KMS-11 (cell line): ENCODE data around the gene WWC1.
A peak's percentile ranks its signal among the peaks of the same experiment; 100 is the strongest.

ENCODE experiments used
- H2AFZ ChIP-seq: fragments of 200-600 bp; sonication (generic); 2 replicates; pipeline ENCODE4 v1.6.1; 2016; ENCODE audit warnings: antibody characterized with exemption, mixed run types, low read depth
- H3K27ac ChIP-seq: fragments of 200-600 bp; sonication (generic); 2 replicates; pipeline ENCODE4 v1.6.1; 2016; ENCODE audit warnings: mild to moderate bottlenecking, mixed run types
- H3K27me3 ChIP-seq: fragments of 200-600 bp; sonication (generic); 2 replicates; pipeline ENCODE4 v1.6.1; 2017; ENCODE audit warnings: mild to moderate bottlenecking, low read depth, mixed run types, moderate library complexity; ENCODE audit not compliant: insufficient read depth
- H3K36me3 ChIP-seq: fragments of 200-600 bp; sonication (generic); 2 replicates; pipeline ENCODE4 v1.6.1; 2017; ENCODE audit warnings: mild to moderate bottlenecking, mixed run types; ENCODE audit not compliant: insufficient read depth
- H3K4me1 ChIP-seq: fragments of 200-600 bp; sonication (generic); 2 replicates; pipeline ENCODE4 v1.6.1; 2016; ENCODE audit warnings: mild to moderate bottlenecking, low read depth, mixed run types; ENCODE audit not compliant: poor library complexity, severe bottlenecking
- H3K4me2 ChIP-seq: fragments of 200-600 bp; sonication (generic); 2 replicates; pipeline ENCODE4 v1.7.0; 2016; ENCODE audit warnings: mild to moderate bottlenecking, mixed run types
- H3K4me3 ChIP-seq: fragments of 200-600 bp; sonication (generic); IDR thresholded peaks from 2 replicates; pipeline ENCODE4 v1.6.1; 2017; ENCODE audit warnings: low read depth, low read length, mixed read lengths; ENCODE audit not compliant: insufficient read depth
- H3K79me2 ChIP-seq: fragments of 200-600 bp; sonication (generic); 2 replicates; pipeline ENCODE4 v1.6.1; 2016; ENCODE audit warnings: low read depth, mixed run types; ENCODE audit not compliant: insufficient read depth
- H3K9ac ChIP-seq: fragments of 200-600 bp; sonication (generic); 2 replicates; pipeline ENCODE4 v1.6.1; 2016; ENCODE audit warnings: mild to moderate bottlenecking, mixed run types
- H4K20me1 ChIP-seq: fragments of 200-600 bp; sonication (generic); 2 replicates; pipeline ENCODE4 v1.6.1; 2016; ENCODE audit warnings: mild to moderate bottlenecking, mixed run types; ENCODE audit not compliant: insufficient read depth
- TF ChIP-seq, protein P1 (sequence below): fragments of 200-600 bp; sonication (generic); conservative IDR thresholded peaks from 2 replicates; pipeline ENCODE4 v1.6.1; 2017; ENCODE audit warnings: low read depth, mild to moderate bottlenecking, antibody characterized with exemption, low read length, moderate library complexity, mixed read lengths

Gene WWC1

DNA sequence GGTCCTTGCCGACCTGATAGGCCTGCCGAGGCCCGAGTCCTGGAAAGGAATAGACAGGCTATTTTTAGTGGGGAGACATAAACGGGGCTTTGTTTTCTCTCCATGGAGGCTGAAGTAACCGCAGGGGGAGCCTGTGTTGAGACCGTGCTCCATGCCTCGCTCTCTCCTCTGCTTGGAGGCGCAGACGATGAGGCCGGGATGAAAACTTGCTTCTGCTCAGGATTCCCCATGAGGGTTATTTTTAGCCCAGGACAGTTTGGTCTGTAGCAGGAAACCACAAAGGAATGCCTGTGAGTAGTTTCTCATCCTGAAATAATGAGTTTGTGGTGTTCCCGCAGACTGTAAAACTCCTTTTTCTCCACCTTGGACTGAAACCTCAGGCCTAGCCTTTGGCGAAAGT lies 112.9 kb downstream of the WWC1 start:
- Histone ChIP-seq H2AFZ (no peak overlapping the region), H3K27ac (no peak overlapping the region), H3K27me3 (no peaks in the 10 kb centered on the region), H4K20me1 (no peaks in the 10 kb centered on the region), H3K36me3 (no peaks in the 10 kb centered on the region), H3K79me2 (no peaks in the 10 kb centered on the region), H3K4me3 (no peak overlapping the region), H3K9ac (no peak overlapping the region), H3K4me2 (no peak overlapping the region), H3K4me1 (peaks cover 8% of the 10 kb centered on the region)
- TF ChIP-seq, protein P1, sequence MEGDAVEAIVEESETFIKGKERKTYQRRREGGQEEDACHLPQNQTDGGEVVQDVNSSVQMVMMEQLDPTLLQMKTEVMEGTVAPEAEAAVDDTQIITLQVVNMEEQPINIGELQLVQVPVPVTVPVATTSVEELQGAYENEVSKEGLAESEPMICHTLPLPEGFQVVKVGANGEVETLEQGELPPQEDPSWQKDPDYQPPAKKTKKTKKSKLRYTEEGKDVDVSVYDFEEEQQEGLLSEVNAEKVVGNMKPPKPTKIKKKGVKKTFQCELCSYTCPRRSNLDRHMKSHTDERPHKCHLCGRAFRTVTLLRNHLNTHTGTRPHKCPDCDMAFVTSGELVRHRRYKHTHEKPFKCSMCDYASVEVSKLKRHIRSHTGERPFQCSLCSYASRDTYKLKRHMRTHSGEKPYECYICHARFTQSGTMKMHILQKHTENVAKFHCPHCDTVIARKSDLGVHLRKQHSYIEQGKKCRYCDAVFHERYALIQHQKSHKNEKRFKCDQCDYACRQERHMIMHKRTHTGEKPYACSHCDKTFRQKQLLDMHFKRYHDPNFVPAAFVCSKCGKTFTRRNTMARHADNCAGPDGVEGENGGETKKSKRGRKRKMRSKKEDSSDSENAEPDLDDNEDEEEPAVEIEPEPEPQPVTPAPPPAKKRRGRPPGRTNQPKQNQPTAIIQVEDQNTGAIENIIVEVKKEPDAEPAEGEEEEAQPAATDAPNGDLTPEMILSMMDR, result no peak

DNA sequence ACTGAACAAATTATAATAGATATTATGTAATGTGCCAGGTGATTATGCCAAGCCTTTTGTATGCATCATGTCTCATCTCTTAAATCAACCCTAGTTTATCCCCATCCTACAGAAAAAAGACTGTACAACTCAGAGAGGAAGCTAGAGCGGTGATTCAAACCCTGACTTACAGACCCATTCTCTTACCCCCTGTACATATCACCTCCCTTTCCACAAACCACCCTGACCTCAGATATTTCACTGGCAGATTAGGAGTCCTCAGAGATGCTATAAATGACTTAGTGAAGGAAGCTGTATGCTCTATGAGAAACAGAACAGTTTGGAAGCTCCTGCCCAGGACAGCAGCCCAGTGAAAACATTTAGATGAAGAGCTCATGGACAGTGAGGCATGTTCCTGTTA lies 115.8 kb downstream of the WWC1 start:
- Histone ChIP-seq H3K27me3 (no peaks in the 10 kb centered on the region), H3K4me2 (no peak overlapping the region), H3K79me2 (no peaks in the 10 kb centered on the region), H4K20me1 (no peaks in the 10 kb centered on the region), H2AFZ (no peak overlapping the region), H3K27ac (no peak overlapping the region), H3K9ac (no peak overlapping the region), H3K4me3 (no peak overlapping the region), H3K4me1 (peaks cover 21% of the 10 kb centered on the region), H3K36me3 (no peaks in the 10 kb centered on the region)
- TF ChIP-seq, protein P1, result no peak

DNA sequence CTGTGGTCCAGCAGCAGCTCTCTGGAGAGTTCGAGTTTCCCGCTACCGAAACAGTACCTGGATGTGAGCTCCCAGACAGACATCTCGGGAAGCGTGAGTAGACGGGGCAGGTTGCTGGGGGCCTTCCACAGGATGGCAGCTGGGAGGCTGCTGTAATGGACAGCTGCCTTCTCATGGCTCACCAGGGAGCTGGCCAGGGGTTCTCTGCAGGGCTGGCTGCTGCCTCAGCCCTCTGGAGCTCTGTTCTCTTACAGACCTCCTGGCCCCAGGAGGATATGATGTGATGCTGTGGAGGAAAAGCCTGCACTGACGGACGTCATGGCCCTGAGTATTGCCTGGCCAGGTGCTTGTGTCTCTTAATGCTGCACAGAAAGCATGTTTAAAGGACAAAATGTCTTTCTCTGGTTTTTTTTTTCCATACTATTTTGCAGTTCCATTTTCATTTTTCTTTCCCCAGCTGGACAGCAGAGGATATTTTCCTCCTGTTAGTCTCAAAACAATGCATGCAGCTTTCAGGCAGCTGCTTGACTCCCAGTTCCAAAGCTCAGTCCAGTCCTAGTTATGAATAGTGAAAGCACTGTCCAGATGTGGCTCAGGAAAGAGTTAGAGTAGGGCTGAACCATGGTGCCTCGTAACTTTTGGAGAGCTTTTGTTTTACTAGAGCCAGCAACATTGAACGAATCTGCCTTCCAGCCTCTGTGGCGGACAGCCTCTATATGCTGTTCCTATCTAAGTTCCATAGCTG lies 117.3 kb downstream of the WWC1 start:
- H2AFZ ChIP-seq, result no peak overlapping the region
- no peaks in the 10 kb centered on the region for H3K79me2 ChIP-seq
- H3K4me3 ChIP-seq, result no peak overlapping the region
- TF ChIP-seq, protein P1, result no peak
- no peaks in the 10 kb centered on the region for H4K20me1 ChIP-seq
- no peaks in the 10 kb centered on the region for H3K36me3 ChIP-seq
- peak overlapping the region; percentile 40; the same call in 1 of the 2 replicates for H3K27ac ChIP-seq
- H3K9ac ChIP-seq, result no peak overlapping the region
- peak overlapping the region; percentile 51; the same call in 1 of the 2 replicates for H3K4me2 ChIP-seq
- no peaks in the 10 kb centered on the region for H3K27me3 ChIP-seq
- peaks cover 21% of the 10 kb centered on the region for H3K4me1 ChIP-seq

DNA sequence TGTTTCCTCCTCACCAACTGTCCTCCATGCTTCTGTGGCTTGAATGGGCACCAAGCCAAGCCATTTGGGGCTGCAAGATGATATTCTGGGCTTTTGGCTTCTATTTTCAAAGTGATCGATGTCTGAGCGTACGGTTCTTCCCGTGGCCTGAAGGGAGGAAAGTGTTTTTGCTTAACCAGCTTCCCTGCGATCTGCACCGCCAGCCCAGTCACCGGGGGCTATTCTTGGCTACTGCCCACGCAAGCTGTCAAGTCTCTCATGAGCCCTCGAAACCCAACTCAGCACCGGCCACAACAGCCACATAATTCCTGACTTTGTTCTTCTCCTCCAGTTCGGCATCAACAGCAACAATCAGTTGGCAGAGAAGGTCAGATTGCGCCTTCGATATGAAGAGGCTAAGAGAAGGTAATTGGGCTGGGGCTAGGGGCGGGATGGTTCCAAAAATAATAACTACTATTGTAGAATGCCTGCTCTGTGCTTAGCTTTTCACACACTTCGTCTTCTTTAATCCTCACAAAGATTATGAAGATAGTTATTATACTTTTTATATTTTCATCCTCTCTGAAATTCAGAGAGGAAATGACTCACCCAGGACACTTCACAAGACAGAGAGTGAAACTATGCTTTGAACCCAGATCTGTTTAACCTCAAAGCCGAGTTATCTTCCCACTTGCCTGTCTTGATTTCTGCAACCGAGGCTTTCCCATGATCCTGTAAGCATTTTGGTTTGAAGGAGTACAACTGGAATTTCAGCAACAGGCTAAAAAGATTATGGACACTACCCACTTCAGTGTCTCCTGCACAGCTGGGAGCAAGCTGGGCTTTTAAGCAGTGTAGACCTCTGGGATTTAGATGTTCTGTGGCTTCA lies 118.4 kb downstream of the WWC1 start:
- Histone ChIP-seq H4K20me1 (no peaks in the 10 kb centered on the region), H3K4me3 (no peak overlapping the region), H2AFZ (peak overlapping the region; percentile 22; the same call in 1 of the 2 replicates), H3K36me3 (no peaks in the 10 kb centered on the region), H3K27ac (peak overlapping the region; percentile 40; the same call in 1 of the 2 replicates), H3K9ac (peak overlapping the region; percentile 9; the same call in 1 of the 2 replicates), H3K79me2 (no peaks in the 10 kb centered on the region), H3K4me2 (peak overlapping the region; percentile 51), H3K4me1 (peaks cover 21% of the 10 kb centered on the region), H3K27me3 (no peaks in the 10 kb centered on the region)
- TF ChIP-seq, protein P1, result no peak
